Stimulated activated naive CD8-positive, alpha-beta T cell treated with anti-CD3 and anti-CD28 coated beads, Interleukin-15, Interleukin-2, amounts not matched to agents 100 U/mL and 50 U/mL, for 24 hours (primary cell): ENCODE measurements around the gene BCAS4.
"Not testable (repeated sequence)": the region's sequence is repeated elsewhere in the genome, so short reads cannot be mapped to it uniquely, and the experiment has no call there.

ENCODE experiments used
- ATAC-seq: fragments of 150-1000 bp; cut with Tn5 transposase; one replicate; pipeline ENCODE4 v1.10.0; 2021
- DNase-seq: peaks from one replicate; pipeline ENCODE4 v3.0.0; 2021

Gene BCAS4

DNA sequence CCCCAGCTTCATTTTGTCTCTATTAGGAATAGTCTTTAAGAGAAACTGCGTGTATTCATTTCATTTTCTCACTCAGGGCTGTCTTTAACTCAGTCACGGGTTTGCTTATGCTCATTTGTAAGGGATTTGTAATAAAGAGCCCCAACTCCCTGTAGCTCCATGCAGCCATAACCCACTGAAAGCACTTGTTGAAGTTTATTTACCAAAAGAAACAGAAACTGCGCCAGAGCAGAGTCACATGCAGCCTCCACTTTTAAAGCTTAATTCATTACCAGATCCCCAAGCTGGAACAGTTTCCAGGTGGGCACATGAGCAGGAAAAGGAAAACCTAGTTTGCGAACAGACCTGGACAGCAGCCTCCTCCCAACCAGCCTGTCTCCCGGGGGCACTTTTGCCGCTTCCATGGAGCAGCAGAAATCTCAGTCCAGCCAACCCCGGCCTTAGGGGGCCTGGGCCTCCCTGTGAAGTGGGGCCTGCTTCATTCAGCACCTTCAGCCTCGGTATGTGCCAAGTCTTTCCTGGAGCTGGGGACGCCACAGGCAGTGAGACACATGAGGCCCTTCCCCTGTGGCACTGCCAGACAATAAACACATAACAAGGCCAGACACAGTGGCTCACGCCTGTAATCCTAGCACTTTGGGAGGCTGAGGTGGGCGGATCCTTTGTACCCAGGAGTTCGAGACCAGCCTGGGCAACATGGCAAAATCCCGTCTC, 4.5 kb downstream of the BCAS4 start:
- ATAC-seq (no peak), DNase-seq (no peak)

DNA sequence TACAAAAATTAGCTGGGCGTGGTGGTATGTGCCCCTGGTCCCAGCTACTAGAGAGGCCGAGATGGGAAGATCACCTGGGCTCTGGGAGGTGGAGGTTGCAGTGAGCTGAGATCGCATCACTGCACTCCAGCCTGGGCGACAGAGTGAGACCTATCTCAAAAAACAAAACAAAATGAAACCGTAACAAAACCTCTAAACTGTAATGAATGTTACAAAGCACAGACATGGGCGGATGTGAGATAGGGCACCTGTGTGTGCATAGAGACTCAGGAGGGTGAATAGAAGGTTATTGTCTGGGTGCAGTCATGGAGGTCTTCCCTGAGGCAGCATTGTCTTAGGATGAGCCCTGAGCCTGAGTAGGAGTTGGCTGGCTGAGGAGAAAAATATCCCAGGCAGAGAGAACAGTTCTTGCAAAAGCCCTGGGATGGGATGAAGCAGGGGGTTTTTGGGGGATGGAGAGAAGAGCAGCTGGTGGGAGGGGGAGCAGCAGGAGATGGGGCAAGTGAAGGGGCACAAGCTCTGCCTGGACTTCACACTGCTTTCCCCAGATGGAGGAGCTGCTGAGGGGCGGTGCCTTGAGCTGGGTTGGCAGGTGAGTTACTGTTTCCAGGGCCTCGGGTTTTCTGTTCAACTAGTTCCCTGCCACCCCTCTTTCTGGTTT, 5.2 kb downstream of the BCAS4 start:
- no peak for ATAC-seq
- DNase-seq = no peak

DNA sequence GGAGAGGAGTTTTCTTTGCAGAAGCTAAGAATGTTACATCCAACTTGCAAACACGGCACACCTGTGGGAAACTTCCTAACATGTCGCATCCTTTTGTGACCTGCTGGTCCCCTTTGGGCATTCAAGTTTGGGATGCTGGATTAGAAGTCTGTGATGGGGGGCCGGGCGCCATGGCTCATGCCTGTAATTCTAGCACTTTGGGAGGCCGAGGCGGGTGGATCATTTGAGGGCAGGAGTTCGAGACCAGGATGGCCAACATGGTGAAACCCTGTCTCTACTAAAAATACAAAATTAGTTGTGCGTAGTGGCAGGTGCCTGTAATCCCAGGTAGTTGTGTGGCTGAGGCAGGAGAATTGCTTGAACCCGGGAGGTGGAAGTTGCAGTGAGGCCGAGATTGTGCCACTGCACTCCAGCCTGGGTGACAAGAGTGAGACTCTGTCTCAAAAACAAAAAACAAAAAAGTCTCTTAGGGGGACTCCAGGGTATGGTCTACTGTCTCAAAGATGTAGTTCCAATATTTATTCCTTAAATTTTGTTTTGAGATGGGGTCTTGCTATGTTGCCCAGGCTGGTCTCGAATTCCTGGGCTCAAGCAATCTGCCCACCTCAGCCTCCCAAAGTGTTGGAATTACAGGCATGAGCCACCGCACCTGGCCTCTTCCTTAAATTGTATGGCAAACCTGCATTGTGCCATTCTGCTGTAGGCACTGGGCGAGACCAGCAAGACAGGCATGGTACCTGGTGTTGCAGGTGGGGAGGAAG, 6.3 kb downstream of the BCAS4 start:
- DNase-seq, ATAC-seq: not testable (repeated sequence)

DNA sequence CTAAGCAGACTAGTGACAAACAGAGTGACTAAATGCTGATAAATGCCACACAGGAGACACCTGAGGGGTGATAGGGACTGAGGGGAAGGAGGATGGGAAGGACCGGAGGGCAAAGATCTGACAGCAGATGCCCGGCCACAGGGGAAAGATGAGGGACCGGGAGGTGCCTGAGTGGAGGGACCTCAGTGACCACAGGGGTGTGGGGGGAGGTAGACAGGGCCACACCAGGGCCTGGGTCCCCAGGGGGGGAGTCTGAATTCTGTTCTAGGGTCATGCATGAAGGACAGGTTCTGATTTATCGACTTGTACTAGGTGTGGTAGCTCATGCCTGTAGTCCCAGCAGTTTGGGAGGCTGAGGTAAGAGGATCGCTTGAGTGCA, 6.9 kb downstream of the BCAS4 start:
- no peak for DNase-seq
- ATAC-seq = no peak

DNA sequence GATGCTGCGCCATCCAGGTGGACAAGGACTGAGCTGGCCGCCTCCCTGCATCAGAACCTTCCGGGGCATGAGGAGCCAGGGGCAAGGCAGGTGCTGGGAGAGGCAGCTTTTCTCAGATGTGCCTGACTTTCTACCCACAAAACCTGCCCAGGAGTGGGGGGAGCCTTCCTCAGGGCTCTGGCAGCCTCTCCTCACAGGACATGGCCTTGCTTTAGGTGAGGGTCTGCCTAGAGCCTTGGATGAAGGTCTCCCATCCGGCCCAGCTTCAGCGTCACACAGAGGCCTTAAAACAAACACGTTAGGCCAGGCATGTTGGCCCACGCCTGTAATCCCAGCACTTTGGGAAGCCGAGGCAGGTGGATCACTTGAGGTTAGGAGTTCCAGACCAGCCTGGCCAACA, 7.4 kb downstream of the BCAS4 start:
- no peak for ATAC-seq
- no peak for DNase-seq

DNA sequence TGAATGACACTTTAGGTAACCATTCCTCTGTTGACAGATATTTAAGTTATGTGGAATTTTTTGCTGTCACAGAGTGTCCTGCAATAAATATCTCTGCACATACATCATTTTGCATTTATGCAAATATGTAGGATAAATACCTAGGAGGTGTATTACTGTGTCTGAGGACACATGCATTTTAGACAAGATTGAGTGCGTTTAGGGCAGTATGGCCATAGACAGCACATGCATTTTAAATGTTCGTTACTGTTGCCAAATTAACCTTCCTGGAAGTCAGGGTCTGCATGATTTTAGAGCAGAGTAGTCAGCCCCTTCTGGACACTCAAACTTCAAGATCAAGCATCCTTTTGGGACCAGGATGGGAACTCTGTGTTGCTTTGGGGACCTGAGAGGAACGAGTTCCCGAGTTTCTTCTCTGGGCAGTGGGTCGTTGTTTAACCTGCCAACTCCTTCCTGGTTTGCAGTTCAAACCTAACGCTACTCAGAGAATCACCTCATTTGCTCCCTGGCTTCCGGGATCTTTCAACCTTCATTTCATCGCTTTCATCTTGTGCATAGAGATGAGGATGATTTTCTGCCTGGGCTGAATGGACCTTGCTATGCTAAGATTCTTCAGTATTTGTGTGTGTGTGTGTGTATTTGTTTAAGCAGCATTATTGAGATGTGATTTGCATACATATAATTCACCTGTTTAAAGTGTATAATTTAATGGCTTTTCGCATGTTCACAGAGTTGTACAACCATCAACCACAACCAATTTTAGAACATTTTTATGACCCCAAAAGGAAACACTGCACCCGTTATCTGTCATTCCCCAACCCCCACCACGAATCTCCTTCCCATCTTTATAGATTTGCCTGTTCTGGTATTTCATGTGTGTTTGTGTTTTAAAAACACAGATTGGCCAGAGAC, 9.8 kb downstream of the BCAS4 start:
- no peak for ATAC-seq
- no peak for DNase-seq

DNA sequence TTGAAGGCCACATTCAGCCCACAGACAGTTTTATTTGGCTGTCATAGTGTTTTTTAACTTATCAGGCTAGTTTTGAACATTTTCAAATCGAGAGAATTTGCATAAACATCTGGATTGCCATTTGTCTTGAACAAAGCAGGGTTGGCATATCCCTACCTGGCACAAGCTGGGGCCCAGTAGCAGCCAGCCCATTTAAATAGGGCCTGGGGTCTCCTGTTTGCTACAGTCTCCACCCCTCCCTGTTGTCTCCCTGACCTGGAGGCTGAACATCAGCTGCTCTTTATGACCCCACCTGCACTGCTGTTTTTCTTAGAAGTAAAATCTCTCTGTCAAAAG, 10.5 kb downstream of the BCAS4 start:
- ATAC-seq (no peak), DNase-seq (no peak)

DNA sequence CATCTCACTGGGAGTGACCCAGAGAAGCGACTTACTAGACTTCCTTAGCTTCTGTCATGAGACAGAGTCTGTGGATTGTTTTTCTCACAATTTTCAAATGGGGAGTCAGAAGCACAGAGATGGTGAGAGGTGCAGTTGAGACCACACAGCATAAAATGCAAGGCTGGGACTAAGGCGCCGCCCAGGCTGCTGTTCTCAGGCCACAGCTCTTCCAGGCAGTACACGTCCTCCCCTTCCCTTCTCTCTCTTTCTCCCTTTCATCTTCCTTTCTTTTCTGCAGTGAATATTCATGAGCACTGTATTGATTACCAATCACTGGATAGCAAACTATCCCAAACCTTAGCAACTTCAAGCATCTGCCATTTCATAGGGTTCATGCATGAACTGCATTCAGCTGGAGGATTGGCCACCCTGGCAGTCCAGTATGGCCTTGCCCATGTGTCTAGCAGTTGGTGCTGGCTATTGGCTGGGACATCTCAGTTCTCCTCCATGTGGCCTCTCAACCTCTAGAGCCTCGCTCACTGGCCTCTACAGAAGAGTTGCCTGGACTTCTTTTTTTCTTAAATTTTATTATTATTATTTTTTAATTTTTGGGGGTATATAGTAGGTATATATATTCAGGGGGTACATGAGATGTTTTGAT, 11.4 kb downstream of the BCAS4 start:
- no peak for ATAC-seq
- DNase-seq = no peak

DNA sequence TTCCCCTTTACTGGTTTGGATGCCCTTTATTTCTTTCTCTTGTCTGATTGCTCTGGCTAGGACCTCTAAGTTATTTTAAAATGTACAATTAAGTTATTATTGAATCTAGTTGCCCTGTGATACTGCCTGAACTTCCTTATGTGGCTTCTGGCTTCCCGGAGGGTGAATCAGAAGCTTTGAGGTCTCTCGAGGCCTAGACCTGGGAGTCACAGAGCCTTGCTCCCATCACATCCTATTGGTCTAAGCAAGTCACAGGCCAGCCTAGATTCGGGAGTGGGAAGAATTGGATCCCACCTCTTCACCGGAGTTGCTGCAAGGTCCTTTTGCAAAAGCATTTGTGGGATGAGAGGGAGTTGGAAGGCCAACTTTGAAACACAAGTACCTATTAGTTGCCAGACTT, 15.2 kb downstream of the BCAS4 start:
- DNase-seq (no peak), ATAC-seq (no peak)

DNA sequence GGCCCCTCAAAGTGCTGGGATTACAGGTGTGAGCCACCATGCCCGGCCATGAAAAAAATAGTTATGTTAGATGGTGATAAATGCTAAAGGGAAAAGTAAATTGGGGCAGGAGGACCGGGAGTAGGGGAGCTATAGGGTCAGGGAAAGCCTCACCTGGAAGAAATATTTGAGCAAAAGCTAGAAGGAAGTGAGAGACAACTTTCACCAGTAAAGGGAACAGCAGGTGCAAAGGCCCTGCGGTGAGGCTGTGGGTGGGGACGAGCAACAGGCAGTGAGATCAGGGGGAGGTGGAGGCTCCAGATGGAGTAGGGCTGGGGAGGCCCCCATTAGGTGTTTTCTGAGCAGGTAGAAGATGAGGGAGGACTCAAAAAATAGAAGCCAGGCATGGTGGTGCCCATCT, 16.0 kb downstream of the BCAS4 start:
- DNase-seq (no peak), ATAC-seq (no peak)

DNA sequence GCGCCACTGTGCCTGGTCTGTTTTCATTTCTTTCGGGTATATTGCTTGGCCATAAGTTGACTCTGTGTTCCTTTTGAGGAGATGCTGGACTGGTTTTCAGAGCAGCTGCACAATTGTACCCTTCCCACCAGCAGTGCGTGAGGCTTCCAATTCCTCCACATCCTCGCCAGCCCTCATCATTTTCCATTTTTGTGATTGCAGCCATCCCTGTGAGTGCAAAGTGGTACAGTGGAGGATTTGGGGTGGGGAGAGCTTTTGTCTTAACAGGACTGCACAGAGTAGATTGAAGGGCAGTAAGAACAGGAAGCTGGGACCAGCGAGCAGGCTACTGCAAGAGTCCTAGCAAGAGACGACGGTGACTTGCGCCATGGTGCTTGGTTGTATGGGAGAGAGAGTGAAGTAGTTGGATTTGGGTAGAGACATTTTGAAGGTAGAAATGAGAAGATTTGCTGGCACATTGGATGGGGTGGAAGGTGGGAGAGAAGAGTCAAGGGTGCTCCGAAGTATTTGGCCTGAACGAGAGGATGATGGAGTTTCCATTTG, 18.3 kb downstream of the BCAS4 start:
- no peak for DNase-seq
- no peak for ATAC-seq

DNA sequence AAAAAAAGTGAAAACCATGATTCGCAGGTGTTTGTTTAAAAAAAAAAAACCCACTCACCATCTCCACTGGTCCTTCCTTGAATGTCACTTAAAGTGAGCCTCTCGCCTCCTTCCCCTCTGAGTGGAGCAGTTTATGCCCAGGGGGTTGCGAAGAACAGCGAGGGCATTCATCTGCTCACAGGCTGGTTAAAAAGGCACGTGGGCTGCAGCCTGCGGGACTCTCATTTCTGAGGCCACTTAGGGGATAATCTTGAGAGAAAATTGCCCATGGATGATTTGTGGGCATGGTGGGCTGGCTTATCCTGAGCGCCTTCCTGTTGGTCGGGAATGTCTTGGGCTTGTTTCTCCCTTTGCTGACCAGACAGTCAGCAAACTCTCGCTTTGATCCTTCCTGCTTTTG, 18.9 kb downstream of the BCAS4 start:
- ATAC-seq = no peak
- no peak for DNase-seq

DNA sequence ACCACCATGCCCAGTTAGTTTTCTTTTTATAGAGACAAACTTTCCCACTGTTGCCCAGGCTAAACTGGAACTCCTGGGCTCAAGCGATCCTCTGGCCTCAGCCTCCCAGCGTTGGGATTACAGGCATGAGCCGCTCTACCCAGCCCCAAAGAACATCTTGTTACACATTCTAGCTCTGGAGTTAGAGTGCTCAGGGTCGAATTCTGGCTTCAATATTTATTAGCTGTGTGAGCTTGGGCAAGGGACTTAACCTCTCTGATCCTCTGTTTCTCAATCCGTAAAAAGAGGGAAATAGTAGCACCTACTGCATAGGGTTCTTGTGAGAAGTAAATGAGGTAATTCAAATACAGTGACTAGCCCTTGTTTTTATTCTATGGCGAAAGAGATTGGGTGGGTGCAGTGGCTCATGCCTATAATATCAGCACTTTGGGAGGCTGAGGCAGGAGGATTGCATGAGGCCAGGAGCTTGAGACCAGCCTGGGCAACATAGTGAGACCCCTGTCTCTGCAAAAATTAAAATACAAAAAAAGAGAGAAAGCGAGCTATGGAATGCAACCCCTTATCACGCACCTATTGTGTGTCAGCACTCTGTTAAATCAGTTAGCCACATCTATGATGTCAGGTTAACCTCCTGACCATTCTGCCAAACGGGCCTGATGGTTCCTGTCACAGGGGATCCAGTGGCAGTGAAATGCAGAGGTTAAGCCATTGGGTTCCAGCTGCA, 19.7 kb downstream of the BCAS4 start:
- DNase-seq = no peak
- ATAC-seq = no peak

DNA sequence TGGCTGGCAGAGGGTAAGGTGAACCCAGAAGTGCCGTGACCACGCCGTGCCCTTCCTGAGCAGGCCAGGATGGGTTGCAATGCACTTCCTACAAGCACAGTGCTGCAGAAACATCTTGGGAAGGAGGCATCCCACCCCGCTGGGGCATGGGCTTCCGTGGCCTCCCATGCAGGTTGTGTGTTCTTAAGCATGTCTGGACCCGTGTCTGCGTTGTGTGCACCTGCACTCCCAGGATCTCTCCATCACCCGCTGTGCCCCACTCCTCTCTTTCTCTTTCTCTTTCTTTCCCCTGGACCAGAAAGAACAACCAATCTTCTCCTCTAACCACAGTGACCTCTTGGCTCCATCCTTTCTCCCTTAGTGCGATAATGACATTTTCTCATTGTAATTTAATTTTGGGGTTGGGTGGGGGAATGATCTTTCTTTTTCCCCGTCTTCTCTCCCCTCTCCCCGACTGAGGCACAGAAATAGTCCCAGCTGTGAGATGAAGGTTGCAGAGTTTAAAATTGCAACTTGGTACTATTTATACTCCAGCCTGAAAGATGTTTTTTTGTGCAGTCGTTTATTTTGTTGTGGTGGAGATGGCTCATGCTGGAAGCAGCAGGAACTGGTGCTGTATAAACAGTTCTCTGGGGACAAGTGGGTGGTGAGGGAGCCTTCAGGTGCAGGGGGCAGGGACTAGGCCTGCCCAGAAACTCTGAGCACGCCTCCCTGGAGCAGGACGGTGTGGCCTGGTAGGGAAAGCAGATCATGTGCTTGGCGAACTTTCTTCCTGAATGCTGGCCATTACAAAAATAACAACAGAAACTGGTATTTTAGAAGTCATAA, 20.5 kb downstream of the BCAS4 start:
- peak; percentile 37 for ATAC-seq
- peak; percentile 41 for DNase-seq

DNA sequence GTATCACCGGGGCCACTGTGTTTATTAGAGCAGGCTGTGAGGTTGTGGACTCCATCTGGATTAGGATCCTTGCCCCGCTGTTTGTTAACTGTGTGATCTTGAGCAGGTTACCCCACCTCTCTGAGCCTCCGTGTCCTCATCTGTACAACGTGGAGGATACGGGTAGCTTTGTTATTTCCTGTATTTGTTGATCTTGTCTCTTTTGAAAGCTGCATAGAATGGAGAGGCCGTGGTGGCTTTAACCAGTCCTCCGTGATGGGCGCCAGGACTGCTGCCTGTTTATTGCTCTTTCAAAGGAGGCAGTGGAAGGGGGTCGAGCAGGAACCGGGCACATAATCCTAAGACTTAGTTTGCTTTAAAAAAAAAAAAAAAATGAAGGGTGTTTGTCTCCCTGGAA, 22.9 kb downstream of the BCAS4 start:
- ATAC-seq = no peak
- no peak for DNase-seq

DNA sequence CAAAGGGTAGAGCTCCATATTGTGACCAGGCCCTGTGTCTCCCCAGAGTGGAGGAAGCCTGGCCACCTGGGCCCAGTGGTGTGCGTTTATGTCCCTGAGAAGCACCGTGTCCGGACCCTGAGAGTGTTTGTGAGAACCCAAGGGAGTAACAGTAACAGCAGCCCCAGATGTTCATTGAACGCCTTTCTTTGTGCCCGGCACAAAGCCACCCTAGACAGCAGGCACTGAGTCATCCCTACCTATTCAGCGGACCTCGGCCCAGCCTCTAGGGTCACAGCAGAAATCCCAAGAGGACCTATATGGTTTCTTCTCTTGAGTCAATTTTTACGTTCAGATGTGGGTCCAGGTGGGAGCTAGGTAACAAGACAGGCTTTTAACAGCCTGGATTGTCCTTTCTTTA, 24.5 kb downstream of the BCAS4 start:
- DNase-seq (no peak), ATAC-seq (no peak)

DNA sequence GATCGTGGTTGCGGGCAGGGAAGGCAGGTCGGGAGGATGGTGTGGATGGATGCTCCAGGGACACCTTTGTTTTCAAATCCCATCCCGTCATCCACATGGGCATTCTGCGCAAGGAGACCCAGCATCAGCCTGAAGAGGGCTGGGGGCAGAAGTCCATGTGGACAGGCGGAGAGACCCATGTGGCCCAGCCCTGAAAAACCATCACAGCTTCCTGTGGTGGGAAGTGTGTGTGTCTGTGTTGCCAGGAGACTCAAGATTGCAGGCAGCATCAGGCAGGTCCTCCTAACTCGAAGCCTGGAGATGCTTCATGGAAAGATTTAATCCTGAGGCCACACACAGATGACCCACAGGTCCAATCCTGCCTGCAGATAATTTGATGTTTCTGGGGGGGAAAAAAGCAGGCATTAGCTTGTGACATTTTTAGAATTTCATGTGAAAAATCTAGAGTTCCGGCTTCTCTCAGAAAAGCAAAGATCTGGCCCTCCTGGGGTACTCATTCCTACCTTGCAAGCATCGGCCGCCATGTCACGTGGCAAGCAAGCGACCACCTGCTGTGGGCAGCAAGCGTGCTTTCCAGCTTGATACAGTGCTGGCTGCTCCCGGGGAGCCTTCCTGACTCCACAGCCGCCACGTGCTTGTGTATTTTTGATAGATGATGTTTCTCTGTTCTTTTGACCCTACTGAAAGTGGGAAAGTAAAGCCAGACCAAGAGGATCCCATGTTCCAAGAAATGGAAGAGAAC, 25.8 kb downstream of the BCAS4 start:
- DNase-seq (no peak), ATAC-seq (no peak)

DNA sequence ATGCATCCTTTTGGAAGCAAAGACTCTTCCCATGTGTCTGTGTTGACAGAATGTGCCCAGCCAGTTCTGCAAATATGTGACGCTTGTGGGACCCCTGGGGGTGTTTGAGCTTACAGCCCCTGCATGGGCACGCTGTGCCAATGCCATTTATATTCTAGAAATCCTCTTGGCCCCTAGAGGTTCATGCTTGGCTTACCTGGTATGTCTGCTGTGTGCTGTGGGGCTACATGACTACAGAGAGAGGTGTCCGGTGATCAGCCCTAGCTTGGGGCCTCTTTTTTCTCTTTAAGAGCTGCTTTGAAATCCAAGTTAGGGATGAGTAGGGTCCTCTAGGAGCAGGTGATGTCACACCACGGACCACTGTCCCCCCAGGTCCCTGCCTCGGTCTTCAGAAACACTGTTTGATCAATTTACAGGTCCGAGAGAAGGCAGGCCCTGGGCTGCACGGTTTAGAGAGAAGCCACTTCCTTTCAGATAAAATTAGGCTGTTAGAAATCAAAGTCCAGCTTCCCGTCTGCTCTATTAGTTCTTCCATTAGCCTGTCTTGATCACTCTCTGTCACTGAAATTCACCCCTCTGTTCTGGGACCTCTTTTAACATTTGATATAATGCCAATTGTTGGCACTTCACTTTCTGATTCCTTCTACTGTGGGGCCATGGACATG, 26.5 kb downstream of the BCAS4 start:
- no peak for ATAC-seq

DNA sequence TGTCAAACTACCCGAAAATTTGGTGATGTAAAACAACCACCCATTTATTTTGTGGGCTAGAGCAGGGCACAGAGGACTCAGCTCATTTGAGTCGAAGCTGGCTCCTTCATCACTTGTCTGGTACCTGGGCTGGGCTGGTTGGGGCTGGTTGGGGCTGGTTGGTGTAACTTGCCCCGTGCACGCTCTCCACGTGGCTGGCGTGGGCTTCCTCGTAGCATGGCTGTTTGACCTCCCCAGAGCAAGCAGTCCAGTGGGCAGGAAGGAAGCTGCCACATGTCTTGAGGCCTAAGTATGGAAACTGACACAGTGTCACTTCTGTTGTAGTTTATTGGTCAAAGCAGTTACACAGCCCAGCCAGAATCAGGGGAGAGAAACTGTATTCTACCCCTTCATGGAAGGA, 27.1 kb downstream of the BCAS4 start:
- DNase-seq (no peak), ATAC-seq (no peak)

More for the DNA sequence above, 26.5 kb downstream of the BCAS4 start:
- no peak for DNase-seq
